ENCODE measurements around the gene PPP5C.
"Not testable (repeated sequence)": the region's sequence is repeated elsewhere in the genome, so short reads cannot be mapped to it uniquely, and the experiment has no call there.

PPP5C gene

GRCh38 chr19:46366620-46367292 is 19.9 kb downstream of the PPP5C start:
- DNase-seq: no peak

GRCh38 chr19:46367426-46367825 is 20.5 kb downstream of the PPP5C start:
- no peak for DNase-seq

DNA sequence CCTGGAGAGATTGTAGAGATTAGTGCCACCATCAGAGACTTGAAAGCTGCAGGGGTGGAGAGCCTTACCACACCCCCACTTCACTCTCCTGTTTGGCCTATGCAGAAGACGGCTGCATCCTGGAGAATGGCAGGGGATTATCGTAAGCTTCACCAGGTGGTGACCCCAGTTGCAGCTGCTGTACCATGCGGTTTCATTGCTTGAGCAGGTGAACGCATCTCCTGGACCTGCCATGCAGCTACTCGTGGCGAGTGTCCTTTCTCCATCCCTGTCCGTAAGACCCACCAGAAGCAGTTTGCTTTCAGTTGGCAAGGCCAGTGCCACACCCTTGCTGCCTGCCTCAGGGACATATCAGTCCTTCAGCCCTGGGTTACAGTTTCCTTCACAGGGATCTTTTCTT is 21.2 kb downstream of the PPP5C start:
- no peak for DNase-seq

- DNase-seq: no peak
Observed at GRCh38 chr19:46369817-46370216, 22.9 kb downstream of the PPP5C start.

DNA sequence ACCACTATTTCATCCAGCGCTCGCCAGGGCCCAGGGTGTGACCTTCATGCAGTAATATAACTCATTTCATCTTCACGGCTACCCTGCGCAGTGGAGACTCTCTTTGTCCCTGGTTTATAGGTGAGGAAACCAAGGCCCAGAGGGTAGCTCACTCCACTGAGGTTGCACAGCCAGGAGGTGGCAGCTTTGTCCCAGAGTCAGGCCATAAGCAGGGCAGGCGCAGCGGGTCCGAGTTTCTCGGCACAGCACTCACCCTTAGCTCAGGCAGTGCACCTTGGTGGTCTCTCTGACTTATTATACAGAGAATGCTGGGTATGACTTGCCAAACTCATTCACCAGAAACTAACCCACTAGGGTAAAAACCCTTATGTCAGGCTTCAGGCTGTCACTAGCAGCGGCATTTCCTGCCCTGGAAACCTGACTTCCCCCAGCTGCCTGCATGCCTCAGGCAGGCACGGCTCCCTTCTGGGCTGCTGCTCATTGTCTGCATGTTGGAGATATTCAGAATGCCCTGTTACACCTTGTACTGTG is 24.5 kb downstream of the PPP5C start:
- DNase-seq: no peak

DNA sequence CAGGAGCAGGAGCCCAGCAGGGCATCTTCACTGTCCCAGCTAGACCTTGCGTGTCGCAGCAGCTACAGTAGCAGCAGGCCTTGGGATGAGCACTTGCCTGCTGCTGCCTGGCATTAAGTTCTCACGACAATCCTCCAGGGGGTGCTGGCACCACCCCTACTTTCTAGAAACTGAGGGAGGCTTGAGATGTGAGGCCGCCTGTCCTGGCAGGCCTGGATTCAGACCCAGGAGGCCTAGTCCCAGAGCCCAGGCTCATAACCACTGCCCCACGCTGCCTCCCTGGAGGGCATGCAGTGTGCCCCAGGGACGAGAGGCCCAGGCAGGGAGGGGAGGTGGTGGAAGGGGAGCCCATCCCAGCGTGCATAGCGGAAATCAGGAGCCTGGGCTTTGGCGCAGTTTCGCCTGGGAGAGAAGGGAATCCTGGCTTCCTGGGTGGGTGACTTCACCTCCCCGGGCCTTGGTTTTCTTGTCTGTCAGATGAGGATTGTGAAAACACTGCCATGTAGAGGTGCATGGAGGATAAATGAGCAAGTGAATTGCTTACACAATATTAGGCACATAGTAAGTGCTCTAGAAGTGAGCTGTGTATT is 26.1 kb downstream of the PPP5C start:
- DNase-seq: no peak

DNA sequence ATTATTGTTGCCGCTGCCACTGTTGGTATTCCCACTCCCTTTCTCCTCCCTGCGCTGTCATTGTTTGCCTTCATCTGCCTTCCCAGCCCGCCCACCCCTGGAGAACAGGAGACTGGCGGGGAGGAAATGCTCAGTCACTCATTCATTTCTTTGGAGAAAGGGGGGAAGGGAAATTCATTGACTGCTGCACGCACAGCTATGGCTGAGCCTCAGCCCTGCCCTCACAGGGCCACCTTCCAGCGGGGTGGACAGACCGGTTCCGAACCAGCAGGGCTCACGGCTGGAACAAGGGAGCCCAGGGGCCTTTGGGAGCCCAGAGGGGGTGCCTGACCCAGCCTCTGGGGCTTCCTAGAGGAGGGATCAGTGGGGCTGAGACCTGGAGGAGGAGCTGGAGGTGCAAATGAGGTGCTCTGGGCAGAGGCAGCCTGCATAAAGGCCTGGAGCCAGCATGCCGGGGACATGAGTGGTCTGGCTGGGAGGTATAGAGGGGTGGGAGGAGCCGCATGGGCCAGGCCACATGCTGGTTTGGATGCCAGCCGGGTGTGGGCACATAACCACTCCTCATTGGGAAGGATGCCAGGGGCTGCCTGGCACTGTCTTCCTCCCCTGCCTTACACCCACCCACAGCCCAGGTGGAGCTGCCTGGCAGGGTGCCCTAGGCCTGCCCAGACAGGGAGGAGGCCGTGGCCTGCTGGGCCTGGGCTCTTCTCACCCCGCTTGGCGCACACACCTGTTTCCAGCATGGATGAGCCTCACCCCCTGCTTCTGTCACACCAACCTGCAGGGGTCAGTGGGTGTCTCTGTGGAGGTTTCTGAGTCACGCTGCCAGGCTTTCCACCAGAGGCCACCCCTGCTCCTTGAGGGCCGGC is 26.8 kb downstream of the PPP5C start:
- DNase-seq: peak; percentile 92

- DNase-seq: no peak
Observed at GRCh38 chr19:46374536-46375475, 27.9 kb downstream of the PPP5C start.

DNA sequence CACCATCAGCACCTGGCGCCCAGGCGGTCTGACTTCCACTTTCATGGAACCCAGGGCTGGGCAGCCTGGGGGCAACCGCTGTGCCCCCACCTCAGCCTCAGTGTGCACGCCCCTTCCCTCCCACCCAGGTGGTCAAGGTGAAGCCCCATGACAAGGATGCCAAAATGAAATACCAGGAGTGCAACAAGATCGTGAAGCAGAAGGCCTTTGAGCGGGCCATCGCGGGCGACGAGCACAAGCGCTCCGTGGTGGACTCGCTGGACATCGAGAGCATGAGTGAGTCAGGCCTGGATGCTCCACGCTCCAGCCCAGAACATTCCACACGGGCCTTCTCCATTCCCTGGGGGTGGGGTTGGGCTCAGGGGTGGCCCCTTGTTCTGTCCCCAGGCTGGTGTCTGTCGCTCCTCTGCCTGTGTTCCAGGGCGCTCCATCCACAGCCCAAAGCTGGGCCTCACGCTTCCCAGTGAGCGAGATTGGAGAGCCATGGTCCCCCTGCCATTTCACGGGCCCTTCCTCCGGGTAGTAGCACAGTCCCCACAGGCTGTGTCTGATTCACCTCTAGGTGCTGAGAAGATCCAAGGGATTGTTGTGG is 28.7 kb downstream of the PPP5C start:
- not testable (repeated sequence) for DNase-seq

DNA sequence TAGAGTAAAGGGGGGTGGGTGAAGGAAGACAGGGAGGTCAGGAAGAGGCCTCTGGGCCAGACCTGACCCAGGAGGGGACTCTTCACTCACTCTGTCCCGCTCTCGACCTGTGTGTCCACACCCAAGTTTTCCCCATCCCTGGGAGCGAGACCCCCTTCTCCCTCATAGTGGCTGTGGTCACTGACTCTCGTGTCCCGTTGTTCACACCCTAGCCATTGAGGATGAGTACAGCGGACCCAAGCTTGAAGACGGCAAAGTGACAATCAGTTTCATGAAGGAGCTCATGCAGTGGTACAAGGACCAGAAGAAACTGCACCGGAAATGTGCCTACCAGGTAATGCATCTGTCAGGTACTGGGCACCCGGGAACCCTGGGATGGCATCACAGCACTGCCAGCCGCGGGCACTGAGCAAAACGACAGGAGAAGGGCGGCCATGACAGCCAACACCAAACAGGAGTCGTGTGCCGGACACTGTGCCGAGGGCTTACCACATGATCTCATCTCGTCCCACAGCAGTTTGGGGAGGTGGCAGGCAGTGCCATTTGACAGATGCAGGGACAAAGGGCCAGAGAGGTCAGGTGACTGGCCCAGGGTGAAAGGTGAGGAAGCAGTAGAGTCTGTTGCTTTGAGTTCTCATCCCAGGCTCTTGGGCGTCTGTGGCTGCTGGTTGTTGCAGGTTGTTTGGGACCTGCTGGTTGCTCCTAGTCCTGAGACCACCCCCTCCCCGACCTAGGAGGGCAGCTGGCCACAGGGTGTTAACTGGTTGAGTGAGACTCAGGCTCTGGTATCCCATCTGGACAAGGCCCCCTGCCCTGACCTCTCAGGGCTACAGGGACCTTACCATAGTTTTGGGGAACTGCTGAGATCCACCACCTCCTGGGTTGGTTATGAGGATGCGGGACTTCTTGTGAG is 29.6 kb downstream of the PPP5C start:
- no peak for DNase-seq

DNA sequence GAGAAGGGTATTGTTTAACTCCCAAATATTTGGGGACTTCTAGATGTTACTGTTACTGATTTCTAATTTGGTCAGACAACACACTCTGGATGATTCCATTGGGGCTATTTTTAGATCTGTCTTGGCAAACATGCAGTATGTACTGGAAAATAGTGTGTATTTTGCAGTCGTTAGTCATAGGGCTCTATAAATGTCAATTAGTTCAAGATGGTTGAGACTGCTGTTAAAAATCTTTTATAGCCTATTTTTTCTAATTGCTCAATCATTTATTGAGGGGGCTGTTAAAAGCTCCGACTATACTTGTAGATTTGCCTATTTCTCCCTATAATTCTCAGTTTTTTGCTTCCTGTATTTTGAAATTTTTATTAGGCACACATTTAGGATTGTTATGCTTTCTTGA is 31.4 kb downstream of the PPP5C start:
- no peak for DNase-seq

DNA sequence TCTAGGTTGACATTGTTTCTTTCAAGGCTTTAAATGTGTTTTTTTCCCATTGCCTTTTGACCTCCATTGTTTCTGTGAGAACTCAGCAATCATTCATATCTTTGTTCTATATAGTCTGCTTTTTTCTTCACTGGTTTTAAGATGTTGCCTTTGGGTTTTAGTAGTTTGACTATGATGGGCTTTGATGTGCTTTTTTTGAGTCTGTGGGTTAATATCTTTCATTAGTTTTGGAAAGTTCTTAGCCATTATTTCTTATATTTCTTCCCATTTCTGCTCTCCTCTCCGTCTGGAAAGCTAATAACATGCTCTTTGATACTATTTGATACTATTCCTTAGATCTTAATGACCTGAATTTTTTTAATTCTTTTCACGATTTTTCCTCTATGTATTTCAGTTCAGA is 33.8 kb downstream of the PPP5C start:
- DNase-seq: no peak

GRCh38 chr19:46381346-46381745 is 34.5 kb downstream of the PPP5C start:
- no peak for DNase-seq

- no peak for DNase-seq
Observed at GRCh38 chr19:46381756-46382345, 35.0 kb downstream of the PPP5C start.

- no peak for DNase-seq
Observed at GRCh38 chr19:46383171-46383815, 36.4 kb downstream of the PPP5C start.

DNA sequence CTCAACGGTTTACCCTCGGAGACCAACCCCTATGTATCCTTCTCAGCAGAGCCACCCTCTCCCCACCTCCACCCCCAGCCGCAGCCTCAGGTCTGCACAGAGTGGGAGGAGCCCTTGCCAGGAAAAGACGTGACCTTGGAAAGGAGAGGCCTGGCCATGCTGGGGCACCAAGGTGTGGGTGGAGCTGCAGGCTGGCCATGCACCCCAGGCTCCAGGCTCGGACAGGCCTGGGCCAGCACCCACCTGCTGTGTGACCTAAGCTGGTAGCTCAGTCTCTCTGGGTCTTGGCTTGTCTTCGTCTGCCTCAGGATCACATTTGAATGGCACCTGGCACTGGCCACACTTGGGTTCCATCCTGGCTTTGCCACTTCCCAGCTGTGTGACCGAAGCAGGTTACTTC is 37.0 kb downstream of the PPP5C start:
- no peak for DNase-seq

- no peak for DNase-seq
Observed at GRCh38 chr19:46384396-46384795, 37.5 kb downstream of the PPP5C start.

- no peak for DNase-seq
Observed at GRCh38 chr19:46385636-46386035, 38.7 kb downstream of the PPP5C start.

DNA sequence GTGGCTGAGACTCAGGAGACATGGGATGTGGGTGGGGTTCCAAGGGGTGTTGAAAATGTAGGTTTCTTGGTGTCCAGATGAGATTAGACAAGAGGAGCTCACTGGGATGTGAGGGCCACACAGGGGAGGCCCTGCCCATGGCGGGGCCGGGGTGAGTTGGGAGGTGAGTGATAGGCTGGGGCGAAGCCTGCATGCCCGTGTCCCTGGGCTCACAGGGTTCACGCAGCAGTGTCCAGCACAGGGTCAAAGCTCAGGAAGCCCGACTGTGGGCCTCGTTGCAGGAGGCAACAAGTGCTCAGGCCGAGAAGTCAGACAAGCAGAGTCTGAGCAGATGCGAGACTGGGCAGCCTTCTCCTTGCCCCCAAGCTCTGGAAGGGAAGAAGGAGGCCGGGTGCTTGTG is 39.3 kb downstream of the PPP5C start:
- no peak for DNase-seq
